K562 (cell line): ENCODE data around the gene FBLIM1. TPM values are rescaled to one million over a fixed set of nuclear protein-coding genes. Genes with fewer than 3 reads are reported as not detected.

Source experiments
- ARID2 ChIP-seq: fragments of 450-650 bp; IDR thresholded peaks from 2 replicates; pipeline ENCODE4 v1.6.1; 2017; ENCODE audit warnings: antibody characterized with exemption, mild to moderate bottlenecking
- HDAC1 ChIP-seq, 2 experiments: fragments of 450-650 bp; IDR thresholded peaks; 2 replicates each; pipeline ENCODE4 v1.6.1; 2016 to 2017; ENCODE audit warnings: inconsistent platforms in 1 of 2, mild to moderate bottlenecking in 1 of 2, moderate library complexity in 1 of 2
- HNRNPL ChIP-seq: fragments of 200-400 bp; formaldehyde crosslinking; IDR thresholded peaks from 2 replicates; pipeline ENCODE4 v1.6.1; 2017; ENCODE audit warnings: low read depth, mild to moderate bottlenecking, low read length
- NFATC3 ChIP-seq: fragments of 450-650 bp; IDR thresholded peaks from 2 replicates; pipeline ENCODE4 v1.6.1; 2017; ENCODE audit warnings: mild to moderate bottlenecking
- POLR2G ChIP-seq: fragments of 200-400 bp; formaldehyde crosslinking; IDR thresholded peaks from 2 replicates; pipeline ENCODE4 v1.6.1; 2017; ENCODE audit warnings: low read depth, mild to moderate bottlenecking, antibody characterized with exemption, low read length, moderate library complexity
- RFX7 ChIP-seq: fragments of 250-450 bp; sonication (Bioruptor Pico); IDR thresholded peaks from 2 replicates; pipeline ENCODE4 v1.5.1; 2021; ENCODE audit warnings: mild to moderate bottlenecking
- SREBF2 ChIP-seq: sonication (generic); formaldehyde crosslinking; IDR thresholded peaks from 2 replicates; pipeline ENCODE4 v1.4.0; 2020; ENCODE audit warnings: mild to moderate bottlenecking, missing genetic modification reagents
- ZSCAN32 ChIP-seq: fragments of 450-650 bp; formaldehyde crosslinking; IDR thresholded peaks from 2 replicates; pipeline ENCODE4 v1.4.0; 2020; ENCODE audit warnings: mild to moderate bottlenecking, moderate library complexity
- polyA plus RNA-seq, 8 experiments: library from polyadenylated mRNA; depleted of rRNA in 4 of 8; stranded (reverse) in 5 of 8; unstranded in 3 of 8; fragments of >200 nt; fragmentation: Nextera tagmentation in 2 of 8; fragmentation: Illumina TruSeq in 1 of 8; extraction: Ambion mirVana in 2 of 8; extraction: Trizol in 1 of 8; gene quantifications; 2 replicates each; pipeline versions ENCODE4 v1.2.1 to v1.2.3, GENCODE V29; 2011 to 2014; ENCODE audit warnings: inconsistent platforms in 1 of 8, missing spikeins in 1 of 8
- total RNA-seq, 7 experiments: library from RNA; depleted of rRNA in 6 of 7; stranded (reverse); fragments of >200 nt in 6 of 7; fragmentation: Illumina TruSeq in 2 of 7; extraction: Trizol in 2 of 7; gene quantifications; 2 replicates each; pipeline versions ENCODE4 v1.2.1 to v1.2.3, GENCODE V29; 2011 to 2021; ENCODE audit warnings: low replicate concordance in 1 of 7
- TF ChIP-seq, protein P1 (sequence below), 2 experiments: fragments of 450-650 bp; IDR thresholded peaks; 2 replicates each; pipeline ENCODE4 v1.6.1; 2016
- TF ChIP-seq, protein P2 (sequence below): fragments of 450-650 bp; IDR thresholded peaks from 2 replicates; pipeline ENCODE4 v1.6.1; 2016; ENCODE audit warnings: mild to moderate bottlenecking, moderate library complexity
- TF ChIP-seq, protein P3 (sequence below): fragments of 450-650 bp; formaldehyde crosslinking; IDR thresholded peaks from 2 replicates; pipeline ENCODE4 v1.4.0; 2022; ENCODE audit warnings: mild to moderate bottlenecking, moderate library complexity
- TF ChIP-seq, protein P4 (sequence below): fragments of 450-650 bp; formaldehyde crosslinking; IDR thresholded peaks from 2 replicates; pipeline ENCODE4 v1.4.0; 2020; ENCODE audit warnings: mild to moderate bottlenecking, moderate library complexity

FBLIM1 gene
- total and polyA plus RNA-seq, 9 of the 15 experiments (the other 6 are each of a cell fraction or from before 2014, with no cell fraction given): 0.14 to 0.24 TPM; not detected in 7

DNA sequence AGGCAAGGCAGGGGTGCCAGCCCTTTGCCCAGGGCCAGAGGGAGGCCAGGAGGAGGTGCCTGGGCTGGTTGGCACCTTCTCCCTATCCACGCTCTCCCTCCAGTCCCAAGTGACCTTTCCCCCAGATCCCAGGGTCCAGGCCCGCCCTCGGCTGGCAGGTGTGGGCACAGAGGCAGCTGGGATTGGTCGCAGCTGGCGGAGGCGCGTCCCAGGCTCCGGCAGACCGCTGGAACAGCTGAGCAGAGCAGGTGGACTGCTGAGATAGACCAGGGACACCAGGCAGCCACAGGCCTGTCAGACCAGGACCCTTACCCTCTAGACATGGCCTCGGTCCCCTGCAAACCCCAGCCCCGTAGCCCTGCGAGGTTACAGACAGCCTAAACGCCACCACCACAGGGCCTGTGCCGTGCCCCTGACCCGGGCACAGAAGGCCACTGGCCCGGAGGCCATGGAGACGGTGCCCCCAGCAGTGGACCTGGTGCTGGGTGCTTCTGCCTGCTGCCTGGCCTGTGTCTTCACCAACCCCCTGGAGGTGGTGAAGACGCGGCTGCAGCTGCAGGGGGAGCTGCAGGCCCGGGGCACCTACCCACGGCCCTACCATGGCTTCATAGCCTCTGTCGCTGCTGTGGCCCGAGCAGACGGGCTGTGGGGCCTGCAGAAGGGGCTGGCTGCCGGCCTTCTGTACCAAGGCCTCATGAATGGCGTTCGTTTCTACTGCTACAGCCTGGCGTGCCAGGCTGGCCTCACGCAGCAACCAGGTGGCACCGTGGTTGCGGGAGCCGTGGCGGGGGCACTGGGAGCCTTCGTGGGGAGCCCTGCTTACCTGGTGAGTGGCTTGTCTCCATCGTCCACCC is 22.3 kb upstream of the FBLIM1 start, which contains the start of gene SLC25A34 (continued):
- TF ChIP-seq, protein P1, sequence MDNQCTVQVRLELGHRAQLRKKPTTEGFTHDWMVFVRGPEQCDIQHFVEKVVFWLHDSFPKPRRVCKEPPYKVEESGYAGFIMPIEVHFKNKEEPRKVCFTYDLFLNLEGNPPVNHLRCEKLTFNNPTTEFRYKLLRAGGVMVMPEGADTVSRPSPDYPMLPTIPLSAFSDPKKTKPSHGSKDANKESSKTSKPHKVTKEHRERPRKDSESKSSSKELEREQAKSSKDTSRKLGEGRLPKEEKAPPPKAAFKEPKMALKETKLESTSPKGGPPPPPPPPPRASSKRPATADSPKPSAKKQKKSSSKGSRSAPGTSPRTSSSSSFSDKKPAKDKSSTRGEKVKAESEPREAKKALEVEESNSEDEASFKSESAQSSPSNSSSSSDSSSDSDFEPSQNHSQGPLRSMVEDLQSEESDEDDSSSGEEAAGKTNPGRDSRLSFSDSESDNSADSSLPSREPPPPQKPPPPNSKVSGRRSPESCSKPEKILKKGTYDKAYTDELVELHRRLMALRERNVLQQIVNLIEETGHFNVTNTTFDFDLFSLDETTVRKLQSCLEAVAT (IDR thresholded peaks at IDR 0.05): no peak
- TF ChIP-seq, protein P2, sequence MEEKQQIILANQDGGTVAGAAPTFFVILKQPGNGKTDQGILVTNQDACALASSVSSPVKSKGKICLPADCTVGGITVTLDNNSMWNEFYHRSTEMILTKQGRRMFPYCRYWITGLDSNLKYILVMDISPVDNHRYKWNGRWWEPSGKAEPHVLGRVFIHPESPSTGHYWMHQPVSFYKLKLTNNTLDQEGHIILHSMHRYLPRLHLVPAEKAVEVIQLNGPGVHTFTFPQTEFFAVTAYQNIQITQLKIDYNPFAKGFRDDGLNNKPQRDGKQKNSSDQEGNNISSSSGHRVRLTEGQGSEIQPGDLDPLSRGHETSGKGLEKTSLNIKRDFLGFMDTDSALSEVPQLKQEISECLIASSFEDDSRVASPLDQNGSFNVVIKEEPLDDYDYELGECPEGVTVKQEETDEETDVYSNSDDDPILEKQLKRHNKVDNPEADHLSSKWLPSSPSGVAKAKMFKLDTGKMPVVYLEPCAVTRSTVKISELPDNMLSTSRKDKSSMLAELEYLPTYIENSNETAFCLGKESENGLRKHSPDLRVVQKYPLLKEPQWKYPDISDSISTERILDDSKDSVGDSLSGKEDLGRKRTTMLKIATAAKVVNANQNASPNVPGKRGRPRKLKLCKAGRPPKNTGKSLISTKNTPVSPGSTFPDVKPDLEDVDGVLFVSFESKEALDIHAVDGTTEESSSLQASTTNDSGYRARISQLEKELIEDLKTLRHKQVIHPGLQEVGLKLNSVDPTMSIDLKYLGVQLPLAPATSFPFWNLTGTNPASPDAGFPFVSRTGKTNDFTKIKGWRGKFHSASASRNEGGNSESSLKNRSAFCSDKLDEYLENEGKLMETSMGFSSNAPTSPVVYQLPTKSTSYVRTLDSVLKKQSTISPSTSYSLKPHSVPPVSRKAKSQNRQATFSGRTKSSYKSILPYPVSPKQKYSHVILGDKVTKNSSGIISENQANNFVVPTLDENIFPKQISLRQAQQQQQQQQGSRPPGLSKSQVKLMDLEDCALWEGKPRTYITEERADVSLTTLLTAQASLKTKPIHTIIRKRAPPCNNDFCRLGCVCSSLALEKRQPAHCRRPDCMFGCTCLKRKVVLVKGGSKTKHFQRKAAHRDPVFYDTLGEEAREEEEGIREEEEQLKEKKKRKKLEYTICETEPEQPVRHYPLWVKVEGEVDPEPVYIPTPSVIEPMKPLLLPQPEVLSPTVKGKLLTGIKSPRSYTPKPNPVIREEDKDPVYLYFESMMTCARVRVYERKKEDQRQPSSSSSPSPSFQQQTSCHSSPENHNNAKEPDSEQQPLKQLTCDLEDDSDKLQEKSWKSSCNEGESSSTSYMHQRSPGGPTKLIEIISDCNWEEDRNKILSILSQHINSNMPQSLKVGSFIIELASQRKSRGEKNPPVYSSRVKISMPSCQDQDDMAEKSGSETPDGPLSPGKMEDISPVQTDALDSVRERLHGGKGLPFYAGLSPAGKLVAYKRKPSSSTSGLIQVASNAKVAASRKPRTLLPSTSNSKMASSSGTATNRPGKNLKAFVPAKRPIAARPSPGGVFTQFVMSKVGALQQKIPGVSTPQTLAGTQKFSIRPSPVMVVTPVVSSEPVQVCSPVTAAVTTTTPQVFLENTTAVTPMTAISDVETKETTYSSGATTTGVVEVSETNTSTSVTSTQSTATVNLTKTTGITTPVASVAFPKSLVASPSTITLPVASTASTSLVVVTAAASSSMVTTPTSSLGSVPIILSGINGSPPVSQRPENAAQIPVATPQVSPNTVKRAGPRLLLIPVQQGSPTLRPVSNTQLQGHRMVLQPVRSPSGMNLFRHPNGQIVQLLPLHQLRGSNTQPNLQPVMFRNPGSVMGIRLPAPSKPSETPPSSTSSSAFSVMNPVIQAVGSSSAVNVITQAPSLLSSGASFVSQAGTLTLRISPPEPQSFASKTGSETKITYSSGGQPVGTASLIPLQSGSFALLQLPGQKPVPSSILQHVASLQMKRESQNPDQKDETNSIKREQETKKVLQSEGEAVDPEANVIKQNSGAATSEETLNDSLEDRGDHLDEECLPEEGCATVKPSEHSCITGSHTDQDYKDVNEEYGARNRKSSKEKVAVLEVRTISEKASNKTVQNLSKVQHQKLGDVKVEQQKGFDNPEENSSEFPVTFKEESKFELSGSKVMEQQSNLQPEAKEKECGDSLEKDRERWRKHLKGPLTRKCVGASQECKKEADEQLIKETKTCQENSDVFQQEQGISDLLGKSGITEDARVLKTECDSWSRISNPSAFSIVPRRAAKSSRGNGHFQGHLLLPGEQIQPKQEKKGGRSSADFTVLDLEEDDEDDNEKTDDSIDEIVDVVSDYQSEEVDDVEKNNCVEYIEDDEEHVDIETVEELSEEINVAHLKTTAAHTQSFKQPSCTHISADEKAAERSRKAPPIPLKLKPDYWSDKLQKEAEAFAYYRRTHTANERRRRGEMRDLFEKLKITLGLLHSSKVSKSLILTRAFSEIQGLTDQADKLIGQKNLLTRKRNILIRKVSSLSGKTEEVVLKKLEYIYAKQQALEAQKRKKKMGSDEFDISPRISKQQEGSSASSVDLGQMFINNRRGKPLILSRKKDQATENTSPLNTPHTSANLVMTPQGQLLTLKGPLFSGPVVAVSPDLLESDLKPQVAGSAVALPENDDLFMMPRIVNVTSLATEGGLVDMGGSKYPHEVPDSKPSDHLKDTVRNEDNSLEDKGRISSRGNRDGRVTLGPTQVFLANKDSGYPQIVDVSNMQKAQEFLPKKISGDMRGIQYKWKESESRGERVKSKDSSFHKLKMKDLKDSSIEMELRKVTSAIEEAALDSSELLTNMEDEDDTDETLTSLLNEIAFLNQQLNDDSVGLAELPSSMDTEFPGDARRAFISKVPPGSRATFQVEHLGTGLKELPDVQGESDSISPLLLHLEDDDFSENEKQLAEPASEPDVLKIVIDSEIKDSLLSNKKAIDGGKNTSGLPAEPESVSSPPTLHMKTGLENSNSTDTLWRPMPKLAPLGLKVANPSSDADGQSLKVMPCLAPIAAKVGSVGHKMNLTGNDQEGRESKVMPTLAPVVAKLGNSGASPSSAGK: no peak
- TF ChIP-seq RFX7 (CRISPR knock-in tag): no peak
- no peak for TF ChIP-seq SREBF2 (CRISPR knock-in tag)
- TF ChIP-seq ZSCAN32 (CRISPR knock-in tag): no peak
- TF ChIP-seq ARID2: no peak
- TF ChIP-seq, protein P3, sequence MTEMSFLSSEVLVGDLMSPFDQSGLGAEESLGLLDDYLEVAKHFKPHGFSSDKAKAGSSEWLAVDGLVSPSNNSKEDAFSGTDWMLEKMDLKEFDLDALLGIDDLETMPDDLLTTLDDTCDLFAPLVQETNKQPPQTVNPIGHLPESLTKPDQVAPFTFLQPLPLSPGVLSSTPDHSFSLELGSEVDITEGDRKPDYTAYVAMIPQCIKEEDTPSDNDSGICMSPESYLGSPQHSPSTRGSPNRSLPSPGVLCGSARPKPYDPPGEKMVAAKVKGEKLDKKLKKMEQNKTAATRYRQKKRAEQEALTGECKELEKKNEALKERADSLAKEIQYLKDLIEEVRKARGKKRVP (CRISPR knock-in tag): no peak
- TF ChIP-seq HDAC1 (IDR thresholded peaks at IDR 0.05): no peak
- peak; percentile 71 for TF ChIP-seq POLR2G
- TF ChIP-seq, protein P4, sequence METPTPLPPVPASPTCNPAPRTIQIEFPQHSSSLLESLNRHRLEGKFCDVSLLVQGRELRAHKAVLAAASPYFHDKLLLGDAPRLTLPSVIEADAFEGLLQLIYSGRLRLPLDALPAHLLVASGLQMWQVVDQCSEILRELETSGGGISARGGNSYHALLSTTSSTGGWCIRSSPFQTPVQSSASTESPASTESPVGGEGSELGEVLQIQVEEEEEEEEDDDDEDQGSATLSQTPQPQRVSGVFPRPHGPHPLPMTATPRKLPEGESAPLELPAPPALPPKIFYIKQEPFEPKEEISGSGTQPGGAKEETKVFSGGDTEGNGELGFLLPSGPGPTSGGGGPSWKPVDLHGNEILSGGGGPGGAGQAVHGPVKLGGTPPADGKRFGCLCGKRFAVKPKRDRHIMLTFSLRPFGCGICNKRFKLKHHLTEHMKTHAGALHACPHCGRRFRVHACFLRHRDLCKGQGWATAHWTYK (CRISPR knock-in tag): no peak
- TF ChIP-seq HNRNPL: peak; percentile 19; the same call in 1 of the 2 replicates
- no peak for TF ChIP-seq NFATC3
